Adrenal gland (tissue), 12 donors: ENCODE results near the gene AUH. TPM values are rescaled to one million over a fixed set of nuclear protein-coding genes. Genes with fewer than 3 reads are reported as not detected.
"Not testable (repeated sequence)": the region's sequence is repeated elsewhere in the genome, so short reads cannot be mapped to it uniquely, and the experiment has no call there.

ENCODE experiments used
- DNase-seq, 7 donors: peaks; one replicate each; pipeline ENCODE4 v3.0.0-alpha.2; 2019 to 2020
- H3K27ac ChIP-seq, 5 donors: fragments of 200-600 bp; sonication (generic) in 4 of 5; 1 replicate in 3 of 5; 2 replicates in 2 of 5; pipeline versions ENCODE4 v1.5.1 to v1.8.0; 2016 to 2020; ENCODE audit warnings: mild to moderate bottlenecking in 1 of 5
- H3K27me3 ChIP-seq: fragments of 200-600 bp; 2 replicates; pipeline ENCODE4 v1.8.0; 2021
- H3K36me3 ChIP-seq, 2 donors: fragments of 200-600 bp; replicated peaks in 1 of 2; 1 replicate in 1 of 2; 2 replicates in 1 of 2; pipeline versions ENCODE4 v1.5.1 to v1.8.0; 2018 to 2022
- H3K4me1 ChIP-seq, 2 donors: fragments of 200-600 bp; replicated peaks in 1 of 2; 1 replicate in 1 of 2; 2 replicates in 1 of 2; pipeline versions ENCODE4 v1.5.1 to v1.8.0; 2018 to 2021
- H3K4me3 ChIP-seq, 4 donors: fragments of 200-600 bp; sonication (generic) in 3 of 4; one replicate each; pipeline ENCODE4 v1.5.1; 2016 to 2018
- H3K9me3 ChIP-seq, 3 donors: fragments of 200-600 bp; sonication (generic) in 1 of 3; replicated peaks in 1 of 3; 1 replicate in 2 of 3; 2 replicates in 1 of 3; pipeline versions ENCODE4 v1.5.1 to v1.8.0; 2016 to 2021
- POLR2A ChIP-seq, 2 donors: fragments of 450-650 bp; IDR thresholded peaks; one replicate each; pipeline ENCODE4 v1.6.1; 2017; ENCODE audit warnings: antibody characterized with exemption in 2 of 2, mild to moderate bottlenecking in 2 of 2, moderate library complexity in 1 of 2
- WGBS, 4 donors: extraction: QIAGEN DNeasy Blood & Tissue Kit in 2 of 4; methylation state at CpG; one replicate each; pipeline versions ENCODE4 v1.1.5 to v1.1.7; 2013 to 2017; 5-methylcytosine and 5-hydroxymethylcytosine counted together
- intact Hi-C, 2 donors: fragments of 100-400 bp; cut with DNase I; formaldehyde crosslinking; loops; one replicate each; pipeline versions ENCODE4 v1.14.1 to v1.15.0; 2022 to 2023
- polyA plus RNA-seq, 3 donors: library from polyadenylated mRNA; stranded (reverse); fragments of 200-250 nt in 2 of 3; fragments of 350-450 nt in 1 of 3; fragmentation: Illumina TruSeq in 1 of 3; extraction: RNeasy Lipid Tissue Mini Kit (QIAGEN cat#74804) in 1 of 3; gene quantifications; one replicate each; pipeline ENCODE4 v1.2.3, GENCODE V29; 2013 to 2014
- total RNA-seq, 9 donors: library from RNA; depleted of rRNA in 4 of 9; stranded (reverse); fragments of >200 nt in 4 of 9; fragments of 120-200 nt in 1 of 9; fragmentation: NEBNext Ultra II Directional in 1 of 9; extraction: Animal tissue kit (Norgen Biotek cat#: 25700) in 1 of 9; gene quantifications; one replicate each; pipeline versions ENCODE4 v1.1.0 to v1.2.4, GENCODE V29; 2013 to 2023
- TF ChIP-seq, protein P1 (sequence below), 6 experiments: fragments of 450-650 bp in 4 of 6; fragments of 200-600 bp in 2 of 6; sonication (generic) in 1 of 6; IDR thresholded peaks; 1 replicate in 5 of 6; 2 replicates in 1 of 6; pipeline versions ENCODE4 v1.5.1 to v1.8.0; 2016 to 2021; ENCODE audit warnings: antibody characterized with exemption in 6 of 6, mild to moderate bottlenecking in 2 of 6, moderate library complexity in 1 of 6
- donor health status: healthy with polysubstance abuse.
- donor health status: Bipolar disorder and iron deficiency.
- donor health status: DM: yes; HTN: yes; CAD: no.
- donor health status: DM: no; HTN: no; CAD: no.
- donor health status: DM: no; HTN: no; CAD: no.
- donor health status: DM: yes; HTN: yes; CAD: no.

AUH gene
- total and polyA plus RNA-seq, 12 donors: 41.9 to 158 (median 71.7) TPM

DNA sequence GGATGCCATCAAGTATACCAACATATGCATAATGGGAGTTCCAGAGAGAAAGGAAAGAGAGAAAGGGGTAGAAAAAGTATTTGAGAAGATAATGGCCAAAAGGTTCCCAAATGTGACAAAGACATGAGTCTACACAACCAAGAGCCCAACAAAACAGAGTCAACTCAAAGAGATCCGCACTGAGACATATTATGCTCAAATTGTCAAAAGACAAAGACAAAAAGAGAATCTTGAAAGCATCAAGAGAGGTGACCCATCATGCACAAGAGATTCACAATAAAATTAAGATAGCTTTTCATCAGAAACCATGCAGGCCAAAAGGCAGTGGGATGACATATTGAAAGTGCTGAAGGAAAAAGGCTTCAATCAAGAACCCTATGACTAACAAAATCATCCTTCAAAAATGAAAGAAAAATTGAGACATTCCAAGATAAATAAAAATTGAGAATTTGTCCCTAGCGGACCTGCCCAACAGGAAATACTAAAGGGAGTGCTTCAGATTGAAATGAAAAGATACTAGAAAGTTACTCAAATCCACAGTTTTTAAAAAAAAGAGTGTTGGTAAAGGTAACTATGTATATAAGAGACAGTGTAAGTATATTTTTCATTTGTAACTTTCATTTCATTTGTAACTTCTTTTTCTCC is 160.9 kb downstream of the AUH start:
- intact Hi-C loops: no loop called here
- H3K27ac ChIP-seq: no peak overlapping the region
- peaks cover 0 to 16% (median 0%) of the 10 kb centered on the region in 3 donors for H3K9me3 ChIP-seq
- H3K27me3 ChIP-seq: no peaks in the 10 kb centered on the region
- WGBS, 4 donors: 91 to 97% (median 93%) methylated on average over 2 of the region's 2 CpGs
- H3K4me3 ChIP-seq: no peak overlapping the region
- no peaks in the 10 kb centered on the region for H3K36me3 ChIP-seq
- TF ChIP-seq POLR2A (IDR thresholded peaks at IDR 0.05): no peak
- TF ChIP-seq, protein P1, sequence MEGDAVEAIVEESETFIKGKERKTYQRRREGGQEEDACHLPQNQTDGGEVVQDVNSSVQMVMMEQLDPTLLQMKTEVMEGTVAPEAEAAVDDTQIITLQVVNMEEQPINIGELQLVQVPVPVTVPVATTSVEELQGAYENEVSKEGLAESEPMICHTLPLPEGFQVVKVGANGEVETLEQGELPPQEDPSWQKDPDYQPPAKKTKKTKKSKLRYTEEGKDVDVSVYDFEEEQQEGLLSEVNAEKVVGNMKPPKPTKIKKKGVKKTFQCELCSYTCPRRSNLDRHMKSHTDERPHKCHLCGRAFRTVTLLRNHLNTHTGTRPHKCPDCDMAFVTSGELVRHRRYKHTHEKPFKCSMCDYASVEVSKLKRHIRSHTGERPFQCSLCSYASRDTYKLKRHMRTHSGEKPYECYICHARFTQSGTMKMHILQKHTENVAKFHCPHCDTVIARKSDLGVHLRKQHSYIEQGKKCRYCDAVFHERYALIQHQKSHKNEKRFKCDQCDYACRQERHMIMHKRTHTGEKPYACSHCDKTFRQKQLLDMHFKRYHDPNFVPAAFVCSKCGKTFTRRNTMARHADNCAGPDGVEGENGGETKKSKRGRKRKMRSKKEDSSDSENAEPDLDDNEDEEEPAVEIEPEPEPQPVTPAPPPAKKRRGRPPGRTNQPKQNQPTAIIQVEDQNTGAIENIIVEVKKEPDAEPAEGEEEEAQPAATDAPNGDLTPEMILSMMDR (IDR thresholded peaks at IDR 0.05): no peak
- DNase-seq: no peak
- peaks cover 22 to 35% of the 10 kb centered on the region in 2 donors for H3K4me1 ChIP-seq

DNA sequence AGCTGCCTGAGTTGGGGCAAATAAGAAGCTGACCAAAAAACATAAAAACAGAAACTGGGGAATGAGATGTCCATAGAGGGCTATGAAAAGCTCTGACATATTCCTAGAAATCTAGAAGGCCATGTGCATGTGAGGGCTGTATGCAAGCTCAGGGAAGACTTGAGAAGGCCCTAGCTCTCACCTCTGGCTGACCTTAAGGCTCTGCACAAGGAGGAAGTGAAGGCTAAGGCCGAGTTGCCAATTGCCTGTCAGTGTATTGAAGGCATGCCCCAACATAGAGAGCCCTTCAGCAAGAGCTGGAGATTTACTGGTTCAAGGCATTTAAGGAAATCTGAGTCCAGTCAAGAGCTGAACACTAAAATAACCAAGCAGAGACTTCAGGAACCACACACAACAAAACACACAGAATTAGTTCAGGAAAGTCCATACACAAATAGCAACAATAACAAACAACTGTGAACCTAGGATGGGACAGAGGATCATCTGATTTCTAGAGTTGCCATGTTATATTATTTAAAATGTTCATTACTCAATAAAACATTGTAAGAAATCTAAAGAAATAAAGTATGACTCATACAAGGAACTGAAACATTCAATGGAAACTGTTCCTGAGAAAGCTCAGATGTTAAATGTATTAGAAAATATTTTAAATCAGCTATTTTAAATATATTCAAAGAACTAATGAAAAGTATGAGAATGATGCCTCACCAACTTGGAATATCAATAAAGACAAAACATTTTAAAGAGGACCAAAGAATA is 161.8 kb downstream of the AUH start:
- Histone ChIP-seq H3K4me3 (no peak overlapping the region), H3K9me3 (peaks cover 0 to 16% (median 0%) of the 10 kb centered on the region in 3 donors), H3K27ac (no peak overlapping the region), H3K27me3 (no peaks in the 10 kb centered on the region), H3K4me1 (peaks cover 27 to 44% of the 10 kb centered on the region in 2 donors), H3K36me3 (no peaks in the 10 kb centered on the region)
- no peak for DNase-seq
- TF ChIP-seq POLR2A (IDR thresholded peaks at IDR 0.05): no peak
- TF ChIP-seq, protein P1 (IDR thresholded peaks at IDR 0.05): no peak
- intact Hi-C loops: loop anchor here in 1 of 2 donors (5.0 kb wide), 1 partner anchor 222 kb away; the partner anchor contains the start of gene NFIL3
- 40 to 66% (median 52%) methylated on average over 1 of the region's 1 CpG for WGBS, 4 donors

DNA sequence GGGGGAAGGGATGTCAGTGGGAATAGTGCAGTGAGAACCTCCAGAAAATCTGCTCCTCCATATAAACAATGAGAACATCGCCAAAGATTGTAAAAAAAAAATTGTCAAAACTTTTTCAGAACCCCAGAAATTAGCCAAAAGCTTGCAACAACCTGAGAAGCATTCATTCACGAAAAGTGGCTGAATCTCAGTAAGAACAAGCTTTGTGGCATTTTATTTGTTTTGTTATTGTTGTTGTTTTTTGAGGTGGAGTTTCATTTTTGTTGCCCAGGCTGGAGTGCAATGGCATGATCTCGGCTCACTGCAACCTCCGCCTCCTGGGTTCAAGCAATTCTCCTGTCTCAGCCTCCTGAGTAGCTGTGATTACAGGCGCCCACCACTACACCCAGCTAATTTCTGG is 162.8 kb downstream of the AUH start:
- WGBS, 4 donors: 95 to 100% (median 96%) methylated on average over 5 of the region's 5 CpGs
- H3K36me3 ChIP-seq, H3K27me3 ChIP-seq, DNase-seq, H3K4me3 ChIP-seq: not testable (repeated sequence)
- intact Hi-C loops: loop anchor here in 1 of 2 donors (5.0 kb wide), 1 partner anchor 223 kb away; the partner anchor contains the start of gene NFIL3
- Histone ChIP-seq H3K27ac (peak overlapping the region in 3 of 5 donors; percentile 69 to 100 (median 99)), H3K9me3 (peaks cover 0 to 16% (median 0%) of the 10 kb centered on the region in 3 donors), H3K4me1 (peaks cover 37 to 55% of the 10 kb centered on the region in 2 donors)

DNA sequence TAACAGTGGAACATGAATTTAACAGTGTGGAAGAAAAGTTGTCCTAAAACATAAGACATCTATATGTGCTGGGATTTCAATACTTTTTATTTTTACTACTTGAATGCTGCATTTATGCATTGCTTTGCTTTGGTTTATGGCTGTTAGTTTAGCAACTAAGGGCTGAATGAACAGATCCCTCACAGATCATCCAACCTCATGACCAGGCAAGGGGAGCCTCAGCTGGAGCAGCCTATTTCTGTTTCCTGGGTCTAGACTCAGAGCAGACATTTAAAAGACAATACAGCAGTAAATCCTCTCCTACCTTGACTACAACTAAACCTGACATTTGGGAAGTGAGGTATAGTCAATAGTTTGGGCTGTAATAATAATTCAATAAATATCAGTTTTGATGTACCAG is 163.3 kb downstream of the AUH start:
- H3K4me1 ChIP-seq: peaks cover 40 to 56% of the 10 kb centered on the region in 2 donors
- H3K4me3 ChIP-seq: no peak overlapping the region
- H3K27me3 ChIP-seq: no peaks in the 10 kb centered on the region
- TF ChIP-seq, protein P1 (IDR thresholded peaks at IDR 0.05): no peak
- no peak for TF ChIP-seq POLR2A (IDR thresholded peaks at IDR 0.05)
- peak overlapping the region; percentile 69 to 100 (median 99) for H3K27ac ChIP-seq
- intact Hi-C loops: loop anchor here in 1 of 2 donors (5.0 kb wide), 1 partner anchor 224 kb away; the partner anchor contains the start of gene NFIL3
- H3K36me3 ChIP-seq: no peaks in the 10 kb centered on the region
- peaks cover 0 to 16% (median 0%) of the 10 kb centered on the region in 3 donors for H3K9me3 ChIP-seq
- no peak for DNase-seq
